SK-N-SH (cell line): ENCODE results near the gene MAP4K3. TPM values are rescaled to one million over a fixed set of nuclear protein-coding genes. Genes with fewer than 3 reads are reported as not detected.

Experiments
- CTCF ChIA-PET: fragments of 300-600, 350-600 bp; formaldehyde crosslinking; extraction: SDS; loops from one replicate; lab custom pipeline; 2021; lab: Yijun Ruan, JAX
- POLR2A ChIA-PET: fragments of 350-600 bp; sonication (Branson Sonifier 250); formaldehyde crosslinking; extraction: SDS; loops from one replicate; lab custom pipeline; 2020; ENCODE audit warnings: antibody characterized with exemption, inconsistent platforms; lab: Yijun Ruan, JAX
- DNase-seq: peaks from one replicate; pipeline ENCODE4 v3.0.0; 2012
- H2AFZ ChIP-seq: fragments of 200-600 bp; sonication (generic); 2 replicates; pipeline ENCODE4 v1.8.1; 2016; ENCODE audit warnings: antibody characterized with exemption, mild to moderate bottlenecking, low read depth
- H3F3A ChIP-seq: fragments of 200-600 bp; sonication (generic); replicated peaks from 2 replicates; pipeline ENCODE3; 2016; ENCODE audit warnings: antibody characterized with exemption, mild to moderate bottlenecking; ENCODE audit not compliant: insufficient read depth
- H3K27ac ChIP-seq, 2 experiments: fragments of 200-500 bp in 1 of 2; fragments of 200-600 bp in 1 of 2; sonication (Bioruptor generic) in 1 of 2; sonication (generic), shearing (Covaris generic) in 1 of 2; 2 replicates each; pipeline versions ENCODE4 v1.5.1 to v1.6.1; 2014 to 2016; ENCODE audit warnings: low read depth in 2 of 2, inconsistent platforms in 1 of 2, low read length in 1 of 2, mild to moderate bottlenecking in 1 of 2, mixed read lengths in 1 of 2
- H3K27me3 ChIP-seq: fragments of 200-600 bp; sonication (generic), shearing (Covaris generic); 2 replicates; pipeline ENCODE4 v1.6.1; 2016; ENCODE audit warnings: mixed run types; ENCODE audit not compliant: insufficient read depth
- H3K36me3 ChIP-seq, 2 experiments: fragments of 200-500 bp in 1 of 2; fragments of 200-600 bp in 1 of 2; sonication (Bioruptor generic) in 1 of 2; sonication (generic) in 1 of 2; replicated peaks in 1 of 2; 2 replicates each; pipeline versions ENCODE3 to v1.5.1; 2014 to 2016; ENCODE audit warnings: low read length in 1 of 2, mild to moderate bottlenecking in 1 of 2; ENCODE audit not compliant: insufficient read depth in 2 of 2, control insufficient read depth in 1 of 2
- H3K4me1 ChIP-seq, 2 experiments: fragments of 200-500 bp in 1 of 2; fragments of 200-600 bp in 1 of 2; sonication (Bioruptor generic) in 1 of 2; sonication (generic), shearing (Covaris generic) in 1 of 2; 2 replicates each; pipeline versions ENCODE4 v1.5.1 to v1.6.1; 2014 to 2016; ENCODE audit warnings: low read depth in 1 of 2, low read length in 1 of 2, mixed run types in 1 of 2; ENCODE audit not compliant: insufficient read depth in 2 of 2, control insufficient read depth in 1 of 2
- H3K4me2 ChIP-seq: fragments of 200-600 bp; sonication (generic), shearing (Covaris generic); 2 replicates; pipeline ENCODE4 v1.6.1; 2017; ENCODE audit warnings: mixed run types
- H3K4me3 ChIP-seq, 2 experiments: fragments of 200-500 bp in 1 of 2; fragments of 200-600 bp in 1 of 2; sonication (Bioruptor generic) in 1 of 2; sonication (generic), shearing (Covaris generic) in 1 of 2; 2 replicates each; pipeline versions ENCODE4 v1.5.1 to v1.8.1; 2014 to 2016; ENCODE audit warnings: low read depth in 2 of 2, inconsistent platforms in 1 of 2, low read length in 1 of 2, mild to moderate bottlenecking in 1 of 2, mixed read lengths in 1 of 2, moderate library complexity in 1 of 2
- H3K79me2 ChIP-seq: fragments of 200-600 bp; sonication (generic); 2 replicates; pipeline ENCODE4 v1.8.1; 2017; ENCODE audit warnings: mild to moderate bottlenecking; ENCODE audit not compliant: insufficient read depth
- H3K9ac ChIP-seq: fragments of 200-600 bp; sonication (generic); 2 replicates; pipeline ENCODE4 v1.6.1; 2017; ENCODE audit warnings: mixed run types
- H3K9me2 ChIP-seq: fragments of 200-600 bp; sonication (generic); 2 replicates; pipeline ENCODE4 v1.6.1; 2017; ENCODE audit warnings: mixed run types
- H3K9me3 ChIP-seq: fragments of 200-600 bp; sonication (generic); 2 replicates; pipeline ENCODE4 v1.6.1; 2017; ENCODE audit warnings: mixed run types, mild to moderate bottlenecking, moderate library complexity
- H4K20me1 ChIP-seq: fragments of 200-600 bp; sonication (generic); 2 replicates; pipeline ENCODE4 v1.6.1; 2017; ENCODE audit warnings: mild to moderate bottlenecking, mixed run types; ENCODE audit not compliant: insufficient read depth
- ELF1 ChIP-seq: IDR thresholded peaks from 2 replicates; pipeline ENCODE4 v1.4.0; 2012
- EP300 ChIP-seq, 2 experiments: IDR thresholded peaks; 2 replicates each; pipeline versions ENCODE4 v1.4.0 to v1.6.1; 2012; ENCODE audit warnings: borderline replicate concordance in 1 of 2, low read depth in 1 of 2, low read length in 1 of 2
- EZH2phosphoT487 ChIP-seq: fragments of 200-600 bp; sonication (generic); IDR thresholded peaks from 2 replicates; pipeline ENCODE4 v1.6.1; 2017; ENCODE audit warnings: low read depth, mixed run types, mild to moderate bottlenecking, antibody characterized with exemption, moderate library complexity, borderline replicate concordance
- FOSL2 ChIP-seq: IDR thresholded peaks from 2 replicates; pipeline ENCODE4 v1.4.0; 2012; ENCODE audit warnings: low read depth, mild to moderate bottlenecking, moderate library complexity, borderline replicate concordance
- FOXJ3 ChIP-seq: sonication (generic); formaldehyde crosslinking; IDR thresholded peaks from 2 replicates; pipeline ENCODE4 v1.5.1; 2020; ENCODE audit warnings: mild to moderate bottlenecking, missing genetic modification reagents
- GABPA ChIP-seq: IDR thresholded peaks from 2 replicates; pipeline ENCODE4 v1.4.0; 2012; ENCODE audit warnings: low read depth, mild to moderate bottlenecking
- GATA2 ChIP-seq: sonication (generic); formaldehyde crosslinking; IDR thresholded peaks from 2 replicates; pipeline ENCODE4 v1.5.0; 2020; ENCODE audit warnings: mild to moderate bottlenecking, missing genetic modification reagents
- JUND ChIP-seq: IDR thresholded peaks from 2 replicates; pipeline ENCODE4 v1.4.0; 2012
- MXI1 ChIP-seq: IDR thresholded peaks from 2 replicates; pipeline ENCODE4 v1.6.1; 2012; ENCODE audit warnings: mild to moderate bottlenecking, low read depth, low read length, improper control_type of control experiment
- PBX3 ChIP-seq: IDR thresholded peaks from 2 replicates; pipeline ENCODE4; 2012
- POLR2AphosphoS5 ChIP-seq: IDR thresholded peaks from 2 replicates; pipeline ENCODE4 v1.6.1; 2012; ENCODE audit warnings: low read depth, low read length
- RAD21 ChIP-seq: IDR thresholded peaks from 2 replicates; pipeline ENCODE4 v1.6.1; 2012; ENCODE audit warnings: mild to moderate bottlenecking, low read length
- RFX5 ChIP-seq: IDR thresholded peaks from 2 replicates; pipeline ENCODE4 v1.6.1; 2012; ENCODE audit warnings: mild to moderate bottlenecking, improper control_type of control experiment, low read length
- RXRA ChIP-seq: IDR thresholded peaks from 2 replicates; pipeline ENCODE4 v1.4.0; 2012; ENCODE audit warnings: low read depth, mild to moderate bottlenecking, borderline replicate concordance
- SIN3A ChIP-seq: IDR thresholded peaks from 2 replicates; pipeline ENCODE4 v1.6.1; 2012; ENCODE audit warnings: low read depth, mild to moderate bottlenecking, low read length, moderate library complexity, borderline replicate concordance
- SMC3 ChIP-seq: IDR thresholded peaks from 2 replicates; pipeline ENCODE4 v1.6.1; 2012; ENCODE audit warnings: low read depth, low read length, improper control_type of control experiment
- TAF1 ChIP-seq: IDR thresholded peaks from 2 replicates; pipeline ENCODE4 v1.6.1; 2012; ENCODE audit warnings: low read depth, mild to moderate bottlenecking, low read length, moderate library complexity, borderline replicate concordance
- TCF12 ChIP-seq: IDR thresholded peaks from 2 replicates; pipeline ENCODE4 v1.4.0; 2012
- TEAD4 ChIP-seq: IDR thresholded peaks from 2 replicates; pipeline ENCODE4 v1.4.0; 2012; ENCODE audit warnings: mild to moderate bottlenecking, borderline replicate concordance; ENCODE audit not compliant: insufficient read depth
- USF2 ChIP-seq: fragments of 150-350 bp; IDR thresholded peaks from 2 replicates; pipeline ENCODE4 v1.6.1; 2017; ENCODE audit warnings: antibody characterized with exemption, low read length, low read depth, borderline replicate concordance
- YY1 ChIP-seq: IDR thresholded peaks from 2 replicates; pipeline ENCODE4 v1.4.0; 2012; ENCODE audit warnings: low read depth, mild to moderate bottlenecking
- ZBTB33 ChIP-seq: IDR thresholded peaks from 2 replicates; pipeline ENCODE4 v1.4.0; 2012; ENCODE audit warnings: low read depth, borderline replicate concordance
- WGBS: methylation state at CpG from one replicate; pipeline ENCODE4 v1.1.6; 2017; ENCODE audit warnings: low lambda C conversion rate; 5-methylcytosine and 5-hydroxymethylcytosine counted together
- polyA plus RNA-seq, 3 experiments: library from polyadenylated mRNA; depleted of rRNA; stranded (reverse); fragments of >200 nt; gene quantifications; 2 replicates each; pipeline ENCODE4 v1.2.3, GENCODE V29; 2012
- TF ChIP-seq, protein P1 (sequence below): fragments of 150-350 bp; IDR thresholded peaks from 2 replicates; pipeline ENCODE4 v1.6.1; 2016; ENCODE audit warnings: mild to moderate bottlenecking, low read depth, low read length
- TF ChIP-seq, protein P2 (sequence below): fragments of 200-600 bp; sonication (generic); IDR thresholded peaks from 2 replicates; pipeline ENCODE4 v1.6.1; 2017; ENCODE audit warnings: antibody characterized with exemption, mild to moderate bottlenecking, moderate library complexity
- TF ChIP-seq, protein P3 (sequence below): IDR thresholded peaks from 2 replicates; pipeline ENCODE4 v1.4.0; 2012; ENCODE audit warnings: low read depth, borderline replicate concordance

The MAP4K3 gene
- polyA plus RNA-seq, 1 of the 3 experiments (the other 2 are of a cell fraction) = 8.8 TPM

- no peaks in the 10 kb centered on the region for H4K20me1 ChIP-seq
- 34% methylated on average over 3 of the region's 3 CpGs for WGBS
- peaks cover 6% of the 10 kb centered on the region for H3F3A ChIP-seq
- no peaks in the 10 kb centered on the region for H3K79me2 ChIP-seq
- peak; percentile 46 for DNase-seq
- peaks cover 13 to 14% of the 10 kb centered on the region in 2 experiments; a peak in 3 of 4 replicates for H3K4me1 ChIP-seq
- no peaks in the 10 kb centered on the region for H3K36me3 ChIP-seq
- H3K27ac ChIP-seq = peak overlapping the region in 1 of 2 experiments; percentile 29; a peak in 1 of 4 replicates
- POLR2A ChIA-PET = no interaction called here
- no peak overlapping the region for H3K9ac ChIP-seq
- H3K4me3 ChIP-seq = no peak overlapping the region
- H3K4me2 ChIP-seq = no peak overlapping the region
- CTCF ChIA-PET = interaction anchor here (1.7 kb wide), 1 partner anchor 105 kb away, joined by 5 read pairs; no protein-coding TSS in a partner anchor
- no peaks in the 10 kb centered on the region for H3K9me2 ChIP-seq
- no peaks in the 10 kb centered on the region for H3K27me3 ChIP-seq
- no peak overlapping the region for H2AFZ ChIP-seq
- no peaks in the 10 kb centered on the region for H3K9me3 ChIP-seq
- TF ChIP-seq TCF12 (peak; percentile 2; the same call in 1 of the 2 replicates), FOSL2 (no peak), TEAD4 (no peak), EP300 (IDR thresholded peaks at IDR 0.05; ENCODE audit: borderline replicate concordance in 1 of 2, low read depth in 1 of 2, low read length in 1 of 2) (peak in 1 of 2 experiments; percentile 40; a peak in 2 of 4 replicates), EZH2phosphoT487 (no peak), USF2 (no peak), FOXJ3 (CRISPR knock-in tag) (no peak), MXI1 (no peak), GABPA (no peak), RFX5 (no peak), RAD21 (peak; percentile 27; the same call in 1 of the 2 replicates), SIN3A (no peak), ZBTB33 (no peak), SMC3 (no peak), TAF1 (no peak), GATA2 (CRISPR knock-in tag) (0 out of 2 replicates have a peak, but pooled peaks have one; percentile 43), ELF1 (no peak), PBX3 (peak; percentile 19; the same call in 1 of the 2 replicates), RXRA (no peak), POLR2AphosphoS5 (no peak), JUND (no peak), YY1 (no peak)
- TF ChIP-seq, protein P1, sequence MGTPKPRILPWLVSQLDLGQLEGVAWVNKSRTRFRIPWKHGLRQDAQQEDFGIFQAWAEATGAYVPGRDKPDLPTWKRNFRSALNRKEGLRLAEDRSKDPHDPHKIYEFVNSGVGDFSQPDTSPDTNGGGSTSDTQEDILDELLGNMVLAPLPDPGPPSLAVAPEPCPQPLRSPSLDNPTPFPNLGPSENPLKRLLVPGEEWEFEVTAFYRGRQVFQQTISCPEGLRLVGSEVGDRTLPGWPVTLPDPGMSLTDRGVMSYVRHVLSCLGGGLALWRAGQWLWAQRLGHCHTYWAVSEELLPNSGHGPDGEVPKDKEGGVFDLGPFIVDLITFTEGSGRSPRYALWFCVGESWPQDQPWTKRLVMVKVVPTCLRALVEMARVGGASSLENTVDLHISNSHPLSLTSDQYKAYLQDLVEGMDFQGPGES = no peak
- TF ChIP-seq, protein P2, sequence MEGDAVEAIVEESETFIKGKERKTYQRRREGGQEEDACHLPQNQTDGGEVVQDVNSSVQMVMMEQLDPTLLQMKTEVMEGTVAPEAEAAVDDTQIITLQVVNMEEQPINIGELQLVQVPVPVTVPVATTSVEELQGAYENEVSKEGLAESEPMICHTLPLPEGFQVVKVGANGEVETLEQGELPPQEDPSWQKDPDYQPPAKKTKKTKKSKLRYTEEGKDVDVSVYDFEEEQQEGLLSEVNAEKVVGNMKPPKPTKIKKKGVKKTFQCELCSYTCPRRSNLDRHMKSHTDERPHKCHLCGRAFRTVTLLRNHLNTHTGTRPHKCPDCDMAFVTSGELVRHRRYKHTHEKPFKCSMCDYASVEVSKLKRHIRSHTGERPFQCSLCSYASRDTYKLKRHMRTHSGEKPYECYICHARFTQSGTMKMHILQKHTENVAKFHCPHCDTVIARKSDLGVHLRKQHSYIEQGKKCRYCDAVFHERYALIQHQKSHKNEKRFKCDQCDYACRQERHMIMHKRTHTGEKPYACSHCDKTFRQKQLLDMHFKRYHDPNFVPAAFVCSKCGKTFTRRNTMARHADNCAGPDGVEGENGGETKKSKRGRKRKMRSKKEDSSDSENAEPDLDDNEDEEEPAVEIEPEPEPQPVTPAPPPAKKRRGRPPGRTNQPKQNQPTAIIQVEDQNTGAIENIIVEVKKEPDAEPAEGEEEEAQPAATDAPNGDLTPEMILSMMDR = no peak
- TF ChIP-seq, protein P3, sequence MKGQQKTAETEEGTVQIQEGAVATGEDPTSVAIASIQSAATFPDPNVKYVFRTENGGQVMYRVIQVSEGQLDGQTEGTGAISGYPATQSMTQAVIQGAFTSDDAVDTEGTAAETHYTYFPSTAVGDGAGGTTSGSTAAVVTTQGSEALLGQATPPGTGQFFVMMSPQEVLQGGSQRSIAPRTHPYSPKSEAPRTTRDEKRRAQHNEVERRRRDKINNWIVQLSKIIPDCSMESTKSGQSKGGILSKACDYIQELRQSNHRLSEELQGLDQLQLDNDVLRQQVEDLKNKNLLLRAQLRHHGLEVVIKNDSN = no peak
Measured at GRCh38 chr2:39484620-39485495, 47.8 kb upstream of the MAP4K3 start.
